Dermis blood vessel endothelial cell (primary cell): ENCODE results near the gene NLGN1. TPM values are rescaled to one million over a fixed set of nuclear protein-coding genes. Genes with fewer than 3 reads are reported as not detected.

Experiments used
- DNase-seq: peaks from one replicate; pipeline ENCODE4 v3.0.0; 2010
- total RNA-seq: library from RNA; depleted of rRNA; stranded (reverse); fragments of >200 nt; gene quantifications from 2 replicates; pipeline ENCODE4 v1.2.3, GENCODE V29; 2014

Gene NLGN1
- total RNA-seq, 1 donor from 2014 or later: 1.4 TPM

- no peak for DNase-seq
These were observed 376.3 kb downstream of the NLGN1 start for GRCh38 chr3:173773800-173774199.

GRCh38 chr3:173774294-173774693, 376.8 kb downstream of the NLGN1 start:
- DNase-seq: no peak

- DNase-seq: no peak
These were observed 380.7 kb downstream of the NLGN1 start for GRCh38 chr3:173778251-173778650.

DNA sequence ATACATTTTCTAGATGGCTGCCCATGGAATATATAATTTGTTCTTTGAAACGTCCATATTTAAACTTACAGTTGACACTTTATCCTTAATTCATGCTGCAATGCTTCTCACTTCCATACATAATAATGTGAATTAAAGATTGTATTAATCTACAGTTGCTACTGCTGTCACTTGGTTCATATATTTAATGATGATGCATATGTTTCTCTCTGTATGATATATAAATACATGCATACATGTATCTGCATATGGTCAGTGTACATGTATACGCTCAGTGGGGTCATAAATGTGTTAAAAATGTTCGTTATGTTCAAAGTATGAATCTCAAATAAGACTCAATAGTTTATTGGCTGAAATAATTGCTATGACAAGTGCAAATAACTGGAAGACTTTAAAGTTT, 382.5 kb downstream of the NLGN1 start:
- DNase-seq: no peak

DNA sequence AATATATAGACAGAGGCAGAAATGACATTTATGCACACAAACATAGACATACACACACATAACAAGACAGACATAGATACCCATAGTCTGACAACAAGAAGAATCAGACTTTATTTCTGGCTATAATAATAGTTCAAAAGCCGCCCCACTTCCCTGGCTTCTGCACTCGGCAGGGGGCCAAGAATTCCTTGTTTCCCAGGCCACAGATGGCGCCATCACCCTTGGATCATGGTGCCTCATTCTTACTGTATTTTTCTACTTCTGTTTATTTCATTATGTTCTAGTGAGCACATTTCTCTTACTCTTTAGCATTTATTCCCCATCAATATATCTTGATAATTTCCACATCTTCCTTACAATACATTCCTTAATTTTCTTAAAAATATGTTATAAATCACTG, 387.5 kb downstream of the NLGN1 start:
- DNase-seq: no peak

- DNase-seq: no peak
These were observed 392.1 kb downstream of the NLGN1 start for GRCh38 chr3:173789530-173790162.

- DNase-seq: no peak
These were observed 396.4 kb downstream of the NLGN1 start for GRCh38 chr3:173793963-173794362.

DNA sequence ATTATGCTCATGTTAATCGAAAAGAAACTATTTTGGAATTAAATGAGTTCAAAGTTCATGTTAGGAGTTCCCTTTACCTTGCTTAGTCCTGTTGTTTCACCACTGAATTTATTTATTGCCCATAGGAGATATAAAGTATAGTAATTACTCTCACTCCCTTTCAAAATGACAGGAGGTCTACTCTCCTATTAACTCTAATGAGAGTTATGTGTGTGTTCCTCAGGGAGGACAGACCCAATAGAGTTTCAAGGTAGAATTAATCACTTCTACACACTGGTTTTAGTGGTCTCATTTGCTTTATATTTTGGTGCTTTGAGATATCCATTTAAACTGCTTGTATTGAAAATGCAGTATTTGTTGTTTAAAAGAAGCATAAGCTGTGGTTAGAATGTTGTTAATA, 398.9 kb downstream of the NLGN1 start:
- DNase-seq: no peak

DNA sequence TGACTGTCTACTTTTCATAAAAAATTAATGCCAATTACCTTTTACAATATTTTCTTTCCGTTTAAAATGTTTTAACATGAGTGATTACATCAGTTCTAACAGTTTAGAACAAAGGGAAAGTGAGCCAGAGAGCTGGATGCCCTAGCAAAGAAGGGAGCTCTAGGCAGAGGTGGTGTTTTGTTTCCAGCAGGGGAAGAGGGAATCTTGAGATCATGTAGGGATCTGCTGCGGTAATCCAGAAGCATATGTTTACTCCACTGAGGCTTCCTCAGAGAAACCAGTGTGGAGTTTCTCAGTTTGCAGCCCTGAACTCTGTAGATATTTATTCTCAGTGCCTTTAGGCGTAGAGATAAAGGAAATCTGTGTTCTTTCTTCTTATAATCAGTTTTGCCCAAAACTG, 399.3 kb downstream of the NLGN1 start:
- no peak for DNase-seq

GRCh38 chr3:173799060-173799816, 401.7 kb downstream of the NLGN1 start:
- DNase-seq: no peak

- no peak for DNase-seq
These were observed 402.6 kb downstream of the NLGN1 start for GRCh38 chr3:173800154-173800553.

GRCh38 chr3:173814809-173815208, 417.3 kb downstream of the NLGN1 start:
- no peak for DNase-seq

DNA sequence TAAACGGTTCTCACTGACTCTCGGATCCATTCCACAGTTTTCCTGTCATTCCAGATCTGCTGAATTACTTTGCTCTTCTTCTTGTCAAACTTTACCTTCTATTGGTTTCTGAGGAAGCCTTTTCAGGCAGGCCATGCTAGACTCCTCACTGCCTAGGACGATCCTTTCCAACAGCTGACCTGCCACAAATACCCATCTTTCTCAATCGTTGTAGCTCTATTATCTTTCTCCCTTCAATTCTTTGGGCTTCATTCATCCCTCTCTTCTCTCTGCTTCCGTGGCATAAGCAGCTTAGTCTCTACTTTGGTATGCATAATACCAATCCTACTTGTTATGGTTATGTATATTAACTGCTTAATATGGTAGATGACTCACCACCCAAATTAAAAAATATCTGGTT, 421.8 kb downstream of the NLGN1 start:
- no peak for DNase-seq

DNA sequence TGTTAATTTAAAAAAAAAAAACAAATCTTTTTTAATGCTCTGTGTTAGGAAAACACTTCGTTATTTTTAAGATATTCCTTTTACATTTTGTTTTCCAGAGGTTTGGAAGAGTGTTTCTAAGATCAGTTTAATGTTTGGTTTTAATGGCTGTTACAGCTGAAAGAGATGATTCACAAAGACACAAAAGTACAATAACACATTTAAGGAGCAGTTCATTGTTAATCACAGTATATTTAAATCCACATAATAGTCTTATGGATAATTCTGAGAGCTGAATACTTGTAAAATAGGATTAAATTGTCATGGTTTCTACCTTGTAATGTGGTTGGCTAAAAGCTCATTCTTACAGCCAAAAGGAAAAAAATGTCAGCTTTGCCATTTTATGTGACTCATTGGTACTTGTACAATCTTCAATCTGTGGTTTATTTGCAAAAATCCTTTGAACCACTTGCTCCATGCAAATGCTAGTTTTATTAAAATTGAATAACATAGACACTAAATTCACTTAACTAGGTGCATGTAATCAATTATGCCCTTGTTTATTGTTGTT, 426.4 kb downstream of the NLGN1 start:
- no peak for DNase-seq

- no peak for DNase-seq
These were observed 428.2 kb downstream of the NLGN1 start for GRCh38 chr3:173825730-173826129.

- DNase-seq: no peak
These were observed 428.9 kb downstream of the NLGN1 start for GRCh38 chr3:173826416-173826815.

DNA sequence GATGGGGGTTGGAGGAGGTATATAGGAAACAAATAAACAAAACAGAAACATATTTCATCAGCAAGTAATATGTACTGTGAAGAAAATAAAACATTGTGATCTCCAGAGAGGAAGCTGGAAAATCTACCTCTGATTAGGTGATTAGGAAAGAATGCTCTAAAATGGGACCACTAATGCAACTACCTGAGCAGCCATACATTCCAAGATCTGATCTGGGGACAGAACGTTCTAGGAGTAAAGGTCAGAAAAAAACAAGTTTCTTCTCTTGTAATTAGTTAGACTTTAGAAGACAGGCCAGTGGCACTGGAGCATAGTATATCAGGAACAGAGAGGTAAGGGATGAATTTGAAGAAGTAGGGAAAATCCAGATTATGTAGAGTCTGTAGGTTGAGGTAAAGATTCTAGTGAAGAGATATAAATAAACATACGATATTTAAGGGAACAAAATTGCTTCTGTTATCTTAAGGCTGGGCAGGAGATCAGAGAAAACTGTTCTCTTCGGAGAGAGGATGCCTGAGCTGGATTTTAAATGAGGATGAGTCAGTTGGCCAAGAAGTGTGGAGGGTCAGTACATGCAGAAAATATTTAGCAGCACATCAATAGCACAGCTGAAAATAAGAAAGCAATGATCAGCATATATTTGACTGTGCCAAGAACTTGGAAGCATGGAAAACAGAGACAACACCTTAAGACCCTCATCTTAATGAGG, 429.5 kb downstream of the NLGN1 start:
- DNase-seq: no peak

DNA sequence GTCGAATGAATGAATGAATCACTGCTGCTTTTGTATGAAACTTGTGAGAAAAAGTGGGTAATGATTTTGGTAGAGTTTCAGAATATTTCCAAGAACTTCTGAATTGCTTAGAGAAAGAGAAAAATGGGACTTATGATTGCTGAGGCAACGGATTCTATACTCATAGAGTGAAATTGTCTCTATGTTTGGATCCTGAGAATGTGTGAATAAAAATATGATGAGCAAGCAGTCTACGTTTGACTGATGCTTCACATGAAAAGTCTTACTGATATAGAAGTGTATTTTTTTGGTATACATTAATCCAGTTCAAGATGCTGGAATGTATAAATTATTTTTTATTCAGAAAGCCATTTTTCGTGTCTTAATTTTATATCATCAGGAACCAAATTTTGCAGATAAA, 441.1 kb downstream of the NLGN1 start:
- DNase-seq: no peak

GRCh38 chr3:173839859-173840258, 442.3 kb downstream of the NLGN1 start:
- DNase-seq: no peak

DNA sequence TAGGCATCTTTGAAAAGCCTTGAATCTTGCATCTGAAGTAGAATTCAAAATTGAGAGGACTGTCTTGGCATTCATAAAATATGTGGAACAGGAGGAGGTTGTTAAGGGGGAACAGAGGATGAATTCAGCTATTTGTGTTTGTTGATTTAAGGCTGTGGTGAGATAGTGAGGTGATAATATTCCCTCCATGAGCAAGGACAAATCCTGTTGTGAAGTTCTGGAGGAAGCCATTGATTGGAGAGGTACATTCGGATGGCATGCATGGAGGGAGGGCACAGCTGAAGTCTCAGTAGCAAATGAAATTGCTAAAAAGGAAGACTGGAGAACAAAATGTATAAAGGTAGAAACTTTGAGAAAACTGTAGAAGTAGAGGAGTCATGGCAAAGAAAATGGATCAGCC, 443.8 kb downstream of the NLGN1 start:
- DNase-seq: no peak

DNA sequence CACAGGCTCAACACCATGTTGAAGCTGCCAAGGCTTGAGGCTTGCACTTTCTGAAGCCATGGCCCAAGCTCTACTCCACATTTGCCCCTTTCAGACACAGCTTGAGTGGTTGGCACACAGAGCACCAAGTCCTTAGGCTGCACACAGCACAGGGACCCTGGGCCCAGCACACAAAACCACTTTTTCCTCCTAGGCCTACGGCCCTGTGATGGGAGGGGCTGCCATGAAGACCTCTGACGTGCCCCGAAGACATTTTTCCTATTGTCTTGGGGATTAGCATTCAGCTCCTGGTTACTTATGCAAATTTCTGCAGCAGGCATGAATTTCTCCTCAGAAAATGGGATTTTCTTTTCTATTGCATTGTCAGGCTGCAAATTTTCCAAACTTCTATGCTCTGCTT, 445.5 kb downstream of the NLGN1 start:
- DNase-seq: no peak

DNA sequence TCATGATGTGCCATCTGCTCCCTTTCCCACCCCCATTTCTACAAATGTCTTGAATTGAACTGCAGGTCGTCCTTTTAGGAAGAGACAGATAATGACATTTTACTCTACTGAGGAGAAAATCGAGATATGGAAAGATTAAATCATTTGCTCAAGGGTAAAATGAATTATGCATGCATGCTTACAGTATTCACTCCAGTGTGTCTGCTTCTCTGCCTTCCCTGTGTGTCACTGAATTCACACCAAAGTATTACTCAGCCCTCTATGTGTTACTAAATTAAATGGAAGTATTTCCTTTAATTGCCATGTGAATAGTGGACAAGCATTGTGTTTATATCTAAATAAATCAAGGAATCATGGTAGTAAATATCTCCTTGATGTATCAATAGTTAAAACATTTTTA, 449.0 kb downstream of the NLGN1 start:
- DNase-seq: no peak

DNA sequence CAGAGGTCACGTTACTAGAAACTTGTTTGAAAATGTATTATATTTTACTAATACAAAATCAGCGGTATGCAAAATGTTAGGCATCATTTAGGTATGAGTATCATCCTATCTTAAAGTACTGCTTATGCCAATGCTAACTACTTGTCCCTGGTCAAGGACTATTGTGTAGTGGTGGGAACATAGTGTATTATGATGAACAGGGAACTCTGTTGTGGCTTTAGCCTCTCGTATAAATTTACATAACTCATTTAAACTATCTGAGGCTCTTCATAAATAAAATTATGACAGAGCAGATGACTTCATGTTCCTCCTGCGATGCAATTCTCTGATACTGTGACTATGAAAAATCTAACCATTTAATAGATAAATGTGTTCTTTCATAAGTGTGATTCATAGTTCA, 451.9 kb downstream of the NLGN1 start:
- no peak for DNase-seq

- DNase-seq: no peak
These were observed 459.6 kb downstream of the NLGN1 start for GRCh38 chr3:173857154-173857553.
